DND-41 (cell line): ENCODE results near the gene RAB8B.

Experiments used
- ATAC-seq: fragments of 200-7000 bp; cut with Tn5 transposase; 3 replicates; pipeline ENCODE4 v1.9.1; 2021; ENCODE audit warnings: low read depth; ENCODE audit not compliant: insufficient read depth
- DNase-seq: peaks from one replicate; pipeline ENCODE4 v3.0.0-alpha.2; 2020
- H2AFZ ChIP-seq: 2 replicates; pipeline ENCODE4 v1.6.0; 2012; ENCODE audit warnings: low read depth, low read length
- H3K27ac ChIP-seq: 2 replicates; pipeline ENCODE4 v1.5.1; 2012; ENCODE audit warnings: low read length, inconsistent platforms
- H3K27me3 ChIP-seq: fragments of 200-600 bp; sonication (generic); 2 replicates; pipeline ENCODE4 v1.6.0; 2012; ENCODE audit warnings: low read length, mild to moderate bottlenecking, inconsistent platforms; ENCODE audit not compliant: insufficient read depth, poor library complexity
- H3K36me3 ChIP-seq: 2 replicates; pipeline ENCODE4 v1.5.1; 2012; ENCODE audit warnings: low read length, inconsistent platforms; ENCODE audit not compliant: insufficient read depth
- H3K4me1 ChIP-seq: 2 replicates; pipeline ENCODE4 v1.5.1; 2012; ENCODE audit warnings: mild to moderate bottlenecking, low read length; ENCODE audit not compliant: insufficient read depth
- H3K4me2 ChIP-seq: 2 replicates; pipeline ENCODE4 v1.6.0; 2012; ENCODE audit warnings: mild to moderate bottlenecking, moderate library complexity, low read length, inconsistent platforms; ENCODE audit not compliant: insufficient read depth
- H3K4me3 ChIP-seq, 2 experiments: fragments of 200-600 bp in 1 of 2; shearing (Covaris generic) in 1 of 2; 2 replicates each; pipeline ENCODE4 v1.5.1; 2012 to 2016; ENCODE audit warnings: inconsistent platforms in 2 of 2, low read length in 2 of 2, mild to moderate bottlenecking in 2 of 2, low read depth in 1 of 2, moderate library complexity in 1 of 2
- H3K79me2 ChIP-seq: 2 replicates; pipeline ENCODE4 v1.6.0; 2012; ENCODE audit warnings: low read length, inconsistent platforms; ENCODE audit not compliant: insufficient read depth
- H3K9ac ChIP-seq: 2 replicates; pipeline ENCODE4 v1.6.0; 2012; ENCODE audit warnings: low read depth, mild to moderate bottlenecking, inconsistent platforms, low read length, moderate library complexity
- H3K9me3 ChIP-seq: 2 replicates; pipeline ENCODE4 v1.5.1; 2012; ENCODE audit warnings: low read length, moderate library complexity, mild to moderate bottlenecking, inconsistent platforms; ENCODE audit not compliant: insufficient read depth, severe bottlenecking
- H4K20me1 ChIP-seq: 2 replicates; pipeline ENCODE4 v1.6.0; 2012; ENCODE audit warnings: low read length; ENCODE audit not compliant: insufficient read depth
- EZH2 ChIP-seq: IDR thresholded peaks from 3 replicates; pipeline ENCODE4 v1.6.1; 2012; ENCODE audit warnings: borderline replicate concordance, low read depth, mild to moderate bottlenecking, moderate library complexity, low read length, inconsistent platforms; ENCODE audit not compliant: severe bottlenecking
- TF ChIP-seq, protein P1 (sequence below): IDR thresholded peaks from 2 replicates; pipeline ENCODE4 v1.5.1; 2012; ENCODE audit warnings: borderline replicate concordance, low read length, moderate library complexity, mild to moderate bottlenecking; ENCODE audit not compliant: poor library complexity, severe bottlenecking; ENCODE audit errors: extremely low read depth

The RAB8B gene

DNA sequence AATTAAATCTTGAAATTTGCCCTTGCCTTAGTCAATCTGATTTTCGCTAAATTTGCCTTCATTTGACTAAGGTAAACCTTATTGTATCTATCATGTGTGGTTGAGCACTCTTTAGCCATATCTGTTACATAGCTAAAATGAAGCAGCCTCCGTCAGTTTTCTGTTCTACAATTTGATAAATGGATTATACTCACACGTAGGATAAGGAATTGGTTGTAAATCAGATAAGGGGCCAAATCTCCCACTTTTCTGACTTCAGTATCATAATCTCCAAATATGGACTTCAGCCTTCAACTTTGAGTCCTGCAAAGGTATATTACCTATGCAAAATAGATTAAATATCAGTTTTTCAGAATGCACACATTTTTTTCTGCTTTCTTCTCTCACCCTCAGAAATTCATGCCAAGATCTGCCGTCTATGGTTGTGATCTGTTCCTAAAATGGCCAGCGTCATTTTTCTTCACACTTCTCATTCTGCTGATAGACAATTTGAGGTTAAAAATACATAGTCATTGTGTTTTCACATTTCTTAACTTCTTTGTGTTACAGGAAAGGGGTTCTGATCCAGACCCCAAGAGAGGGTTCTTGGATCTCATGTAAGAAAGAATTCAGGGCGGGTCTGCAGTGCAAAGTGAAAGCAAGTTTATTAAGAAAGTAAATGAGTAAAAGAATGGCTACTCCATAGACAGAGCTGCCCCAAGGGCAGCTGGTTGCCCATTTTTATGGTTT lies 36.9 kb downstream of the RAB8B start:
- no peaks in the 10 kb centered on the region for H3K27me3 ChIP-seq
- peaks cover 8% of the 10 kb centered on the region; the same call in 1 of the 2 replicates for H3K36me3 ChIP-seq
- no peak overlapping the region for H3K9ac ChIP-seq
- no peak overlapping the region for H2AFZ ChIP-seq
- peaks cover 39% of the 10 kb centered on the region for H3K79me2 ChIP-seq
- no peak overlapping the region for H3K4me3 ChIP-seq
- 0 out of 2 replicates have a peak, but pooled peaks cover 3% of the 10 kb centered on the region for H4K20me1 ChIP-seq
- TF ChIP-seq EZH2, result no peak
- TF ChIP-seq, protein P1, sequence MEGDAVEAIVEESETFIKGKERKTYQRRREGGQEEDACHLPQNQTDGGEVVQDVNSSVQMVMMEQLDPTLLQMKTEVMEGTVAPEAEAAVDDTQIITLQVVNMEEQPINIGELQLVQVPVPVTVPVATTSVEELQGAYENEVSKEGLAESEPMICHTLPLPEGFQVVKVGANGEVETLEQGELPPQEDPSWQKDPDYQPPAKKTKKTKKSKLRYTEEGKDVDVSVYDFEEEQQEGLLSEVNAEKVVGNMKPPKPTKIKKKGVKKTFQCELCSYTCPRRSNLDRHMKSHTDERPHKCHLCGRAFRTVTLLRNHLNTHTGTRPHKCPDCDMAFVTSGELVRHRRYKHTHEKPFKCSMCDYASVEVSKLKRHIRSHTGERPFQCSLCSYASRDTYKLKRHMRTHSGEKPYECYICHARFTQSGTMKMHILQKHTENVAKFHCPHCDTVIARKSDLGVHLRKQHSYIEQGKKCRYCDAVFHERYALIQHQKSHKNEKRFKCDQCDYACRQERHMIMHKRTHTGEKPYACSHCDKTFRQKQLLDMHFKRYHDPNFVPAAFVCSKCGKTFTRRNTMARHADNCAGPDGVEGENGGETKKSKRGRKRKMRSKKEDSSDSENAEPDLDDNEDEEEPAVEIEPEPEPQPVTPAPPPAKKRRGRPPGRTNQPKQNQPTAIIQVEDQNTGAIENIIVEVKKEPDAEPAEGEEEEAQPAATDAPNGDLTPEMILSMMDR, result no peak
- ATAC-seq, result no peak
- DNase-seq, result no peak
- no peak overlapping the region for H3K27ac ChIP-seq
- H3K9me3 ChIP-seq, result no peaks in the 10 kb centered on the region
- peaks cover 3% of the 10 kb centered on the region for H3K4me1 ChIP-seq
- no peak overlapping the region for H3K4me2 ChIP-seq

DNA sequence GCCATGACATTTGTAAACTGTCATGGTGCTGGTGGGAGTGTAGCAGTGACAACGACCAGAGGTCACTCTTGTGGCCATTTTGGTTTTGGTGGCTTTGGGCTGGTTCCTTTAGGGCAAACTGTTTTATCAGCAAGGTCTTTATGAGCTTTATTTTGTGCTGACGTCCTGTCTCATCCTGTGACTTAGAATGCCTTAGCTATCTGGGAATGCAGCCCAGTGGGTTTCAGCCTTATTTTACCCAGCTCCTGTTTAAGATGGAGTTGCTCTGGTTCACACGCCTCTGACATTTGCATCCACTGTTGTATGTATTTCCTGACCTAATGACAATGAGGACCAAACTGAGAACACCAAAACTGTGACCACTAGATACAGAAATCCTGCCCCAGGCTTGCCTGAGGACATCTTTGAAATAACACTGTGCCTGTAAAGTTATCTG lies 37.6 kb downstream of the RAB8B start:
- TF ChIP-seq, protein P1, result no peak
- no peak for TF ChIP-seq EZH2
- no peak overlapping the region for H3K9ac ChIP-seq
- no peak overlapping the region for H3K27ac ChIP-seq
- 0 out of 2 replicates have a peak, but pooled peaks cover 3% of the 10 kb centered on the region for H4K20me1 ChIP-seq
- H3K9me3 ChIP-seq, result no peaks in the 10 kb centered on the region
- no peaks in the 10 kb centered on the region for H3K27me3 ChIP-seq
- no peak overlapping the region for H2AFZ ChIP-seq
- no peak for DNase-seq
- H3K4me2 ChIP-seq, result no peak overlapping the region
- no peak for ATAC-seq
- peaks cover 9% of the 10 kb centered on the region for H3K4me1 ChIP-seq
- peaks cover 8% of the 10 kb centered on the region; the same call in 1 of the 2 replicates for H3K36me3 ChIP-seq
- H3K79me2 ChIP-seq, result peaks cover 35% of the 10 kb centered on the region
- no peak overlapping the region for H3K4me3 ChIP-seq

DNA sequence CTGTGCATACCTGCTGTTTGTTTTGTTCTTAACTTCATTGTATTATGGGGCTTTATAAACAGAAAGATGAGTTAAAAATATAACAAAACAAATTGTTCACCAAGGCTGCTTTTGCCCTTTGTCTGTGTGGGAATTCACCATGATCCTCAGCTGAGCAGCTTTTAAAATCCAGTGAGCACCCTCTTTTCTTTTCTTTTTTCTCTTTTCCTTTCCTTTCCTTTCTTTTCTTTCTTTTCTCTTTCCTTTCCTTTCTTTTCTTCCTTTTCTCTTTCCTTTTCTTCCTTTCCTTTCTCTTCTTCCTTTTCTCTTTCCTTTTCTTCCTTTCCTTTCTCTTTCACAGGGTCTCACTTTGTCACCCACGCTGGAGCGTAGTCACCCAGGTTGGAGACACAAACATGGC lies 38.3 kb downstream of the RAB8B start:
- no peak overlapping the region for H3K9ac ChIP-seq
- H4K20me1 ChIP-seq, result 0 out of 2 replicates have a peak, but pooled peaks cover 3% of the 10 kb centered on the region
- H2AFZ ChIP-seq, result no peak overlapping the region
- no peak overlapping the region for H3K4me2 ChIP-seq
- peaks cover 16% of the 10 kb centered on the region for H3K4me1 ChIP-seq
- TF ChIP-seq EZH2, result no peak
- TF ChIP-seq, protein P1, result no peak
- peaks cover 32% of the 10 kb centered on the region for H3K79me2 ChIP-seq
- DNase-seq, result no peak
- H3K4me3 ChIP-seq, result no peak overlapping the region
- no peaks in the 10 kb centered on the region for H3K27me3 ChIP-seq
- H3K27ac ChIP-seq, result no peak overlapping the region
- no peak for ATAC-seq
- H3K9me3 ChIP-seq, result no peaks in the 10 kb centered on the region
- H3K36me3 ChIP-seq, result peaks cover 8% of the 10 kb centered on the region; the same call in 1 of the 2 replicates
